Panc1 (cell line): ENCODE measurements around the gene PPARG. TPM values are rescaled to one million over a fixed set of nuclear protein-coding genes. Genes with fewer than 3 reads are reported as not detected.
"Not testable (repeated sequence)": the region's sequence is repeated elsewhere in the genome, so short reads cannot be mapped to it uniquely, and the experiment has no call there.

Experiments
- ATAC-seq: fragments of 200-7000 bp; cut with Tn5 transposase; 2 replicates; pipeline ENCODE4 v1.9.1; 2020; ENCODE audit warnings: mild to moderate bottlenecking, moderate library complexity
- BruUV-seq: library from RNA; stranded (reverse); fragments of 400-500 nt; replicated peaks from 2 replicates; lab custom pipeline; 2021; lab: Mats Ljungman, UMichigan
- CTCF ChIA-PET: fragments of 300-600 bp; sonication (Branson Sonifier 250); formaldehyde crosslinking; loops from one replicate; lab custom pipeline; 2022; ENCODE audit warnings: antibody characterized with exemption; lab: Charles Lee
- POLR2A ChIA-PET: fragments of 300-600 bp; sonication (Branson Sonifier 250); formaldehyde crosslinking; loops from one replicate; lab custom pipeline; 2022; ENCODE audit warnings: antibody characterized with exemption; lab: Charles Lee
- DNase-seq: peaks from one replicate; pipeline ENCODE4 v3.0.0-alpha.2; 2010; ENCODE audit warnings: low read depth, low spot score
- H3K27ac ChIP-seq: 2 replicates; pipeline ENCODE4 v1.5.1; 2011; ENCODE audit warnings: mild to moderate bottlenecking, low read length, inconsistent platforms
- H3K27me3 ChIP-seq: fragments of 200-500 bp; sonication (Bioruptor generic); 2 replicates; pipeline ENCODE4 v1.6.0; 2014; ENCODE audit warnings: low read length, inconsistent platforms; ENCODE audit not compliant: control insufficient read depth, insufficient read depth
- H3K36me3 ChIP-seq: fragments of 200-500 bp; sonication (Bioruptor generic); 2 replicates; pipeline ENCODE4 v1.5.1; 2014; ENCODE audit warnings: inconsistent platforms, mild to moderate bottlenecking, low read length, moderate library complexity; ENCODE audit not compliant: control insufficient read depth, insufficient read depth
- H3K4me1 ChIP-seq: 2 replicates; pipeline ENCODE4 v1.5.1; 2011; ENCODE audit warnings: inconsistent platforms, mild to moderate bottlenecking, low read length, moderate library complexity; ENCODE audit not compliant: control insufficient read depth, insufficient read depth
- H3K4me3 ChIP-seq, 2 experiments: 2 replicates each; pipeline ENCODE4 v1.5.1; 2011 to 2012; ENCODE audit warnings: low read depth in 2 of 2, low read length in 2 of 2, mild to moderate bottlenecking in 2 of 2, inconsistent platforms in 1 of 2, moderate library complexity in 1 of 2
- H3K9me3 ChIP-seq: fragments of 200-500 bp; sonication (Bioruptor generic); 2 replicates; pipeline ENCODE4 v1.5.1; 2014; ENCODE audit warnings: low read depth, mild to moderate bottlenecking, inconsistent platforms, low read length, moderate library complexity; ENCODE audit not compliant: control insufficient read depth, insufficient read depth
- CTCF ChIP-seq: fragments of 450-650 bp; IDR thresholded peaks from 2 replicates; pipeline ENCODE4 v1.5.1; 2017; ENCODE audit warnings: mild to moderate bottlenecking
- POLR2AphosphoS5 ChIP-seq: IDR thresholded peaks from 2 replicates; pipeline ENCODE4 v1.6.1; 2012; ENCODE audit warnings: mild to moderate bottlenecking, low read depth, low read length, moderate library complexity
- REST ChIP-seq, 2 experiments: IDR thresholded peaks; 2 replicates each; pipeline ENCODE4 v1.6.1; 2011 to 2012; ENCODE audit warnings: low read depth in 2 of 2, control low read depth in 1 of 2, low read length in 1 of 2, mild to moderate bottlenecking in 1 of 2, moderate library complexity in 1 of 2; ENCODE audit not compliant: insufficient read depth in 1 of 2
- SIN3A ChIP-seq: IDR thresholded peaks from 2 replicates; pipeline ENCODE4 v1.6.1; 2012; ENCODE audit warnings: low read depth, mild to moderate bottlenecking, low read length, moderate library complexity, borderline replicate concordance; ENCODE audit not compliant: insufficient read depth
- TCF7L2 ChIP-seq: IDR thresholded peaks from 2 replicates; pipeline ENCODE4 v1.6.1; 2011; ENCODE audit warnings: mild to moderate bottlenecking, low read depth, low read length, inconsistent platforms
- in situ Hi-C: cut with HindIII; loops from 2 replicates; pipeline ENCODE4 v1.10.0; 2016; ENCODE audit warnings: low sequenced_read_pairs, low pct_unique_long_range_greater_than_20kb
- intact Hi-C: fragments of 100-400 bp; cut with micrococcal nuclease; formaldehyde crosslinking; loops from one replicate; pipeline ENCODE4 v1.10.0; 2022; ENCODE audit not compliant: unreplicated experiment
- total RNA-seq: library from RNA; stranded (reverse); gene quantifications from one replicate; pipeline ENCODE4 v1.2.1, GENCODE V29; 2021; ENCODE audit not compliant: unreplicated experiment

Gene PPARG
- total RNA-seq, 1 experiment from 2014 or later = 88.1 TPM

- BruUV-seq = no TSS peak
- H3K36me3 ChIP-seq = peaks cover 12% of the 10 kb centered on the region; the same call in 1 of the 2 replicates
- ChIA-PET POLR2A (no interaction called here), CTCF (no interaction called here)
- peaks cover 10% of the 10 kb centered on the region; the same call in 1 of the 2 replicates for H3K4me1 ChIP-seq
- H3K27ac ChIP-seq = peak overlapping the region; percentile 11; the same call in 1 of the 2 replicates
- H3K9me3 ChIP-seq = no peaks in the 10 kb centered on the region
- no peak overlapping the region for H3K4me3 ChIP-seq
- in situ Hi-C loops = no loop called here
- TF ChIP-seq CTCF (no peak), POLR2AphosphoS5 (no peak), SIN3A (no peak), TCF7L2 (no peak), REST (IDR thresholded peaks at IDR 0.05; ENCODE audit: insufficient read depth in 1 of 2, low read depth in 2 of 2, low read length in 1 of 2) (no peak)
- DNase-seq = no peak
- intact Hi-C loops = no loop called here
- ATAC-seq = no peak
- H3K27me3 ChIP-seq = no peaks in the 10 kb centered on the region
Observed at GRCh38 chr3:12384451-12385233, 95.8 kb downstream of the PPARG start.

GRCh38 chr3:12386514-12387291 is 97.8 kb downstream of the PPARG start:
- BruUV-seq, ATAC-seq, in situ Hi-C loops, POLR2A ChIA-PET, H3K4me3 ChIP-seq, H3K27ac ChIP-seq, CTCF ChIA-PET, intact Hi-C loops, H3K9me3 ChIP-seq, DNase-seq, H3K36me3 ChIP-seq, H3K27me3 ChIP-seq: not testable (repeated sequence)
- peaks cover 10% of the 10 kb centered on the region; the same call in 1 of the 2 replicates for H3K4me1 ChIP-seq
